ENCODE data around the gene BEST1. TPM values are rescaled to one million over a fixed set of nuclear protein-coding genes. Genes with fewer than 3 reads are reported as not detected.
"Not testable (repeated sequence)": the region's sequence is repeated elsewhere in the genome, so short reads cannot be mapped to it uniquely, and the experiment has no call there.

BEST1 gene
- total RNA-seq, 4 donors from 2014 or later = 0.89 to 2.8 (median 1.5) TPM

GRCh38 chr11:61947486-61948210 lies 2.5 kb upstream of the BEST1 start:
- H3K4me3 ChIP-seq (ENCODE audit: low read depth, poor library complexity, severe bottlenecking) = no peak overlapping the region
- 7 to 8% methylated on average over 7 to 8 of the region's 8 CpGs for WGBS, 2 donors
- DNase-seq (ENCODE audit: low spot score in 2 of 2) = peak; percentile 92 to 98
- intact Hi-C loops (cut with DNase I; ENCODE audit: low total_unique reads) = loop anchor here (5.0 kb wide), 1 partner anchor 50 kb away; no protein-coding TSS in a partner anchor
- TF ChIP-seq POLR2A (IDR thresholded peaks at IDR 0.05) (no peak), CTCF (IDR thresholded peaks at IDR 0.05) (peak in 1 of 3 donors; percentile 80)

GRCh38 chr11:61948505-61948904 lies 1.6 kb upstream of the BEST1 start:
- TF ChIP-seq POLR2A (IDR thresholded peaks at IDR 0.05) (no peak), CTCF (IDR thresholded peaks at IDR 0.05) (no peak)
- no peak for DNase-seq (ENCODE audit: low spot score in 2 of 2)
- 82 to 85% methylated on average over 7 of the region's 7 CpGs for WGBS, 2 donors
- intact Hi-C loops (cut with DNase I; ENCODE audit: low total_unique reads) = loop anchor here (5.0 kb wide), 1 partner anchor 51 kb away; no protein-coding TSS in a partner anchor
- no peak overlapping the region for H3K4me3 ChIP-seq (ENCODE audit: low read depth, poor library complexity, severe bottlenecking)

- peak; percentile 82 to 95 for DNase-seq (ENCODE audit: low spot score in 2 of 2)
- H3K4me3 ChIP-seq (ENCODE audit: low read depth, poor library complexity, severe bottlenecking) = no peak overlapping the region
- intact Hi-C loops (cut with DNase I; ENCODE audit: low total_unique reads) = loop anchor here (5.0 kb wide), 1 partner anchor 52 kb away; no protein-coding TSS in a partner anchor
- TF ChIP-seq CTCF (IDR thresholded peaks at IDR 0.05) (no peak), POLR2A (IDR thresholded peaks at IDR 0.05) (no peak)
- WGBS, 2 donors = 36 to 47% methylated on average over 9 of the region's 9 CpGs
Observed at GRCh38 chr11:61949169-61950034, 749 bp upstream of the BEST1 start.

GRCh38 chr11:61951484-61952135 lies 1.5 kb downstream of the BEST1 start:
- no peak for DNase-seq (ENCODE audit: low spot score in 2 of 2)
- no peak overlapping the region for H3K4me3 ChIP-seq (ENCODE audit: low read depth, poor library complexity, severe bottlenecking)
- intact Hi-C loops (cut with DNase I; ENCODE audit: low total_unique reads) = no loop called here
- no peak for TF ChIP-seq POLR2A (IDR thresholded peaks at IDR 0.05)
- TF ChIP-seq CTCF (IDR thresholded peaks at IDR 0.05) = no peak
- 89 to 92% methylated on average over 10 to 11 of the region's 11 CpGs for WGBS, 2 donors

GRCh38 chr11:61952882-61953281 lies 2.7 kb downstream of the BEST1 start:
- WGBS, 2 donors = 92 to 93% methylated on average over 3 of the region's 3 CpGs
- no peak overlapping the region for H3K4me3 ChIP-seq (ENCODE audit: low read depth, poor library complexity, severe bottlenecking)
- intact Hi-C loops (cut with DNase I; ENCODE audit: low total_unique reads) = no loop called here
- no peak for TF ChIP-seq POLR2A (IDR thresholded peaks at IDR 0.05)
- TF ChIP-seq CTCF (IDR thresholded peaks at IDR 0.05) = no peak
- DNase-seq (ENCODE audit: low spot score in 2 of 2) = peak in 1 of 2 donors; percentile 45

GRCh38 chr11:61953632-61954031 lies 3.5 kb downstream of the BEST1 start:
- WGBS, 2 donors = 93 to 98% methylated on average over 5 of the region's 5 CpGs
- DNase-seq (ENCODE audit: low spot score in 2 of 2); intact Hi-C loops (cut with DNase I; ENCODE audit: low total_unique reads); H3K4me3 ChIP-seq (ENCODE audit: low read depth, poor library complexity, severe bottlenecking): not testable (repeated sequence)
